Esophagus muscularis mucosa (tissue), 4 donors: ENCODE results near the gene ZNF700.
"Not testable (repeated sequence)": the region's sequence is repeated elsewhere in the genome, so short reads cannot be mapped to it uniquely, and the experiment has no call there.

Experiments
- EP300 ChIP-seq: sonication (generic); formaldehyde crosslinking; IDR thresholded peaks from one replicate; pipeline ENCODE4 v1.6.1; 2017; ENCODE audit warnings: antibody characterized with exemption
- POLR2A ChIP-seq: fragments of 450-650 bp; IDR thresholded peaks from one replicate; pipeline ENCODE4 v1.6.1; 2017; ENCODE audit warnings: antibody characterized with exemption, moderate library complexity, mild to moderate bottlenecking, low read depth
- POLR2AphosphoS5 ChIP-seq, 2 donors: sonication (generic); formaldehyde crosslinking; IDR thresholded peaks; one replicate each; pipeline ENCODE4 v1.6.1; 2017; ENCODE audit warnings: antibody characterized with exemption in 2 of 2
- TF ChIP-seq, protein P1 (sequence below), 3 experiments: fragments of 200-600 bp in 2 of 3; fragments of 450-650 bp in 1 of 3; sonication (generic) in 2 of 3; IDR thresholded peaks; one replicate each; pipeline ENCODE4 v1.5.1; 2017 to 2019; ENCODE audit warnings: antibody characterized with exemption in 3 of 3, mild to moderate bottlenecking in 2 of 3, moderate library complexity in 1 of 3

DNA sequence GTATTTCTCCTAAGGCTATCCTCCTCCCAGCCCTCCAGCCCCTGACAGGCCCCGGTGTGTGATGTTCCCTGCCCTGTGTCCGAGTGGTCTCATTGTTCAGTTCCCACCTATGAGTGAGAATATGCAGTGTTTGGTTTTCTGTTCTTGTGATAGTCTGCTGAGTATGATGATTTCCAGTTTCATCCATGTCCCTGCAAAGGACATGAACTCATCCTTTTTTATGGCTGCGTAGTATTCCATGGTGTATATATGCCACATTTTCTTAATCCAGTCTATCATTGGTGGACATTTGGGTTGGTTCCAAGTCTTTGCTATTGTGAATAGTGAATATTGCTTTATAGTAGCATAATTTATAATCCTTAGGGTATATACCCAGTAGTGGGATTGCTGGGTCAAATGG lies 10.9 kb downstream of the ZNF700 start:
- TF ChIP-seq, protein P1, sequence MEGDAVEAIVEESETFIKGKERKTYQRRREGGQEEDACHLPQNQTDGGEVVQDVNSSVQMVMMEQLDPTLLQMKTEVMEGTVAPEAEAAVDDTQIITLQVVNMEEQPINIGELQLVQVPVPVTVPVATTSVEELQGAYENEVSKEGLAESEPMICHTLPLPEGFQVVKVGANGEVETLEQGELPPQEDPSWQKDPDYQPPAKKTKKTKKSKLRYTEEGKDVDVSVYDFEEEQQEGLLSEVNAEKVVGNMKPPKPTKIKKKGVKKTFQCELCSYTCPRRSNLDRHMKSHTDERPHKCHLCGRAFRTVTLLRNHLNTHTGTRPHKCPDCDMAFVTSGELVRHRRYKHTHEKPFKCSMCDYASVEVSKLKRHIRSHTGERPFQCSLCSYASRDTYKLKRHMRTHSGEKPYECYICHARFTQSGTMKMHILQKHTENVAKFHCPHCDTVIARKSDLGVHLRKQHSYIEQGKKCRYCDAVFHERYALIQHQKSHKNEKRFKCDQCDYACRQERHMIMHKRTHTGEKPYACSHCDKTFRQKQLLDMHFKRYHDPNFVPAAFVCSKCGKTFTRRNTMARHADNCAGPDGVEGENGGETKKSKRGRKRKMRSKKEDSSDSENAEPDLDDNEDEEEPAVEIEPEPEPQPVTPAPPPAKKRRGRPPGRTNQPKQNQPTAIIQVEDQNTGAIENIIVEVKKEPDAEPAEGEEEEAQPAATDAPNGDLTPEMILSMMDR (IDR thresholded peaks at IDR 0.05), result not testable (repeated sequence)
- TF ChIP-seq EP300; POLR2AphosphoS5 (IDR thresholded peaks at IDR 0.05); POLR2A: not testable (repeated sequence)
